HEK293 (cell line): Measurements from ENCODE around the gene KCNJ5.
A peak's percentile ranks its signal among the peaks of the same experiment; 100 is the strongest.

Source experiments
- CTCF ChIA-PET: fragments of 350-600 bp; formaldehyde crosslinking; extraction: SDS; loops from one replicate; lab custom pipeline; 2021; ENCODE audit warnings: antibody characterized with exemption; lab: Yijun Ruan, JAX
- POLR2A ChIA-PET: fragments of 300-600 bp; formaldehyde crosslinking; extraction: SDS; loops from one replicate; lab custom pipeline; 2020; ENCODE audit warnings: antibody characterized with exemption, inconsistent platforms; lab: Yijun Ruan, JAX
- H3K27ac ChIP-seq: fragments of 200-500 bp; sonication (Bioruptor generic); 2 replicates; pipeline ENCODE4 v1.5.1; 2014; ENCODE audit warnings: low read depth, low read length, control low read depth, inconsistent platforms; ENCODE audit errors: extremely low read depth
- H3K36me3 ChIP-seq, 2 experiments: fragments of 200-500 bp in 1 of 2; sonication (Bioruptor generic) in 1 of 2; 1 replicate in 1 of 2; 2 replicates in 1 of 2; pipeline ENCODE4 v1.5.1; 2014 to 2017; ENCODE audit warnings: inconsistent platforms in 2 of 2, low read length in 2 of 2; ENCODE audit not compliant: control insufficient read depth in 2 of 2, insufficient read depth in 1 of 2
- H3K4me1 ChIP-seq: fragments of 200-500 bp; sonication (Bioruptor generic); 2 replicates; pipeline ENCODE4 v1.5.1; 2014; ENCODE audit warnings: mild to moderate bottlenecking, low read length, inconsistent platforms; ENCODE audit not compliant: control insufficient read depth, insufficient read depth
- H3K4me3 ChIP-seq: 2 replicates; pipeline ENCODE4 v1.5.1; 2011; ENCODE audit warnings: low read depth, mild to moderate bottlenecking, control low read depth, low read length, moderate library complexity
- H3K9me3 ChIP-seq: fragments of 200-500 bp; sonication (Bioruptor generic); 2 replicates; pipeline ENCODE4 v1.5.1; 2014; ENCODE audit warnings: low read depth, low read length, inconsistent platforms; ENCODE audit not compliant: control insufficient read depth, insufficient read depth
- GFI1B ChIP-seq: fragments of 450-650 bp; formaldehyde crosslinking; IDR thresholded peaks from 2 replicates; pipeline ENCODE4 v1.5.1; 2016; ENCODE audit warnings: missing biosample characterization, missing genetic modification characterization
- GLIS2 ChIP-seq: fragments of 450-650 bp; formaldehyde crosslinking; IDR thresholded peaks from 2 replicates; pipeline ENCODE4 v1.5.1; 2016; ENCODE audit warnings: missing biosample characterization, missing genetic modification characterization
- PATZ1 ChIP-seq: fragments of 450-650 bp; formaldehyde crosslinking; IDR thresholded peaks from 2 replicates; pipeline ENCODE4 v1.5.1; 2016; ENCODE audit warnings: missing biosample characterization, missing genetic modification characterization
- SETDB1 ChIP-seq: IDR thresholded peaks from one replicate; pipeline ENCODE4 v1.6.1; 2017; ENCODE audit warnings: mild to moderate bottlenecking, low read length, moderate library complexity, mixed read lengths; ENCODE audit not compliant: insufficient read length
- YY2 ChIP-seq: fragments of 450-650 bp; formaldehyde crosslinking; IDR thresholded peaks from 2 replicates; pipeline ENCODE4 v1.5.1; 2016; ENCODE audit warnings: missing biosample characterization, missing genetic modification characterization
- ZBTB20 ChIP-seq: fragments of 450-650 bp; formaldehyde crosslinking; IDR thresholded peaks from 2 replicates; pipeline ENCODE4 v1.5.1; 2016; ENCODE audit warnings: missing biosample characterization, missing genetic modification characterization
- ZFP41 ChIP-seq: fragments of 450-650 bp; formaldehyde crosslinking; IDR thresholded peaks from 2 replicates; pipeline ENCODE4 v1.5.1; 2016; ENCODE audit warnings: missing biosample characterization, missing genetic modification characterization, borderline replicate concordance
- ZNF132 ChIP-seq: fragments of 450-650 bp; formaldehyde crosslinking; IDR thresholded peaks from 2 replicates; pipeline ENCODE4 v1.5.1; 2017; ENCODE audit warnings: missing biosample characterization, missing genetic modification characterization, borderline replicate concordance
- ZNF18 ChIP-seq: fragments of 450-650 bp; formaldehyde crosslinking; IDR thresholded peaks from 2 replicates; pipeline ENCODE4 v1.5.1; 2016; ENCODE audit warnings: missing biosample characterization, missing genetic modification characterization
- ZNF19 ChIP-seq: fragments of 450-650 bp; formaldehyde crosslinking; IDR thresholded peaks from 2 replicates; pipeline ENCODE4; 2016; ENCODE audit warnings: missing biosample characterization, missing genetic modification characterization, low read depth
- ZNF24 ChIP-seq: fragments of 450-650 bp; formaldehyde crosslinking; IDR thresholded peaks from 2 replicates; pipeline ENCODE4 v1.5.1; 2016; ENCODE audit warnings: missing biosample characterization, missing genetic modification characterization
- ZNF324 ChIP-seq: fragments of 450-650 bp; formaldehyde crosslinking; IDR thresholded peaks from 2 replicates; pipeline ENCODE4 v1.5.1; 2016; ENCODE audit warnings: missing biosample characterization, missing genetic modification characterization
- ZNF341 ChIP-seq: fragments of 450-650 bp; formaldehyde crosslinking; IDR thresholded peaks from 2 replicates; pipeline ENCODE4; 2016; ENCODE audit warnings: low read depth, missing biosample characterization, missing genetic modification characterization
- ZNF391 ChIP-seq: fragments of 450-650 bp; formaldehyde crosslinking; IDR thresholded peaks from 2 replicates; pipeline ENCODE4 v1.5.1; 2016; ENCODE audit warnings: low read depth, missing biosample characterization, missing genetic modification characterization, borderline replicate concordance
- ZNF394 ChIP-seq: fragments of 450-650 bp; formaldehyde crosslinking; IDR thresholded peaks from 2 replicates; pipeline ENCODE4 v1.5.1; 2016; ENCODE audit warnings: missing biosample characterization, missing genetic modification characterization, mild to moderate bottlenecking, moderate library complexity, borderline replicate concordance
- ZNF426 ChIP-seq: fragments of 450-650 bp; formaldehyde crosslinking; IDR thresholded peaks from 2 replicates; pipeline ENCODE4 v1.5.1; 2017; ENCODE audit warnings: missing biosample characterization, missing genetic modification characterization, mild to moderate bottlenecking, inconsistent platforms, moderate library complexity
- ZNF529 ChIP-seq: fragments of 450-650 bp; formaldehyde crosslinking; IDR thresholded peaks from 2 replicates; pipeline ENCODE4 v1.5.1; 2017; ENCODE audit warnings: missing genetic modification characterization, missing biosample characterization; ENCODE audit not compliant: insufficient replicate concordance
- ZNF596 ChIP-seq: fragments of 450-650 bp; IDR thresholded peaks from 2 replicates; pipeline ENCODE4 v1.5.0; 2018; ENCODE audit warnings: missing biosample characterization, mild to moderate bottlenecking, missing genetic modification characterization, moderate library complexity

Gene KCNJ5

DNA sequence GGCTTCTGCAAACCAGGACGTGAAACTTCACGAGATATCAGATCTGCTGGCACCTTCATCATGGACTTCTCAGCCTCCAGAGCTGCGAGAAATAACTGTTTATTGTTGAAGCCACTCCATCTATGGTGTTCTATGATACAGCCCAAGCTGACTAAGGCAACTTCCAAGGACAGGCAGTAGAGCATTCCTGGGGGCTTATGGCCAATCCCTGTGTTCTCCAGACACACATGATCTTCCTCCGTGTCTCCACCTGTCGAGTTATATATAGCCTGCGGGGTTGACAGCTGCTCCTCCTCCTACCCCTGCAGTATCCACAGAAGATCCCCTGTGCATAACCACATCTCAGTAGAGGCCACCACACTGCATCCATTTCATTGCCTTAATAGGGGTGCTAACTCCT, 40.5 kb downstream of the KCNJ5 start (continued):
- TF ChIP-seq ZNF324 (tag by site-specific recombination) = no peak
- TF ChIP-seq ZNF18 (tag by site-specific recombination) = no peak
- TF ChIP-seq ZNF394 = no peak
- TF ChIP-seq YY2 (tag by site-specific recombination) = no peak
- TF ChIP-seq ZNF19 (tag by site-specific recombination) = no peak
- no peak for TF ChIP-seq ZNF529

DNA sequence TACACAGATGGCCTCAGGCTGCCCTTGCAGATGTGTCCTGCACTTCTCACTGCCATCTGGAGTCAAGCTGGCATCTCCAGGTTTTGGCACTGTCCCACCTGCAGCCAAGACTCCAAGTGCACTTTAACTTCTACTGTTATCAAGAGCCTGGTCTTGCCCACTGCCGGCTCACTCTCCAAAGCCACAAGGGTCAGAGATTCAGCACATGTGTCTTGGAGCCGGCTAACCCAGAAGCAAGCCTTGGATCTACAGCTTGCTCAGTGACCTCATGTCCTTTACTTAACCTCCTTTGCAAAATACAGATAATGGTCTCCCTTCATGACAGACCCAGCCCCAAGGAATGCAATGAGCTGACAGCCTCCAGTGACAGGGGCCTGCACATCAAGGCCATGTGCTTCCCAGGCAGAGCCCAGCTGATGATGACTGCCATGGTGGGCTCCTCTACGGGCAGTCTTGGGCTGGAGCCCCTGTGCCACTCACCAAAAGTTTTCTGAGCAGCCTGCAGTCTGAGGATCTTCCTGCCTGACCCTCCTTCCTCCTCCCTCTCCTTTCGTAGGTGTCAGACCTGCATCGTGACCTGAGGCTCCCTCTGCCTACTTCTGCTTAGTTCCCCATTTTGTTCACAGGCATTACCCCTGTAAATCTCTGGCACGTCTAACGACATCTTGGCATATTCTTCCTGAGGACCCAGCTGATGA, 42.5 kb downstream of the KCNJ5 start:
- H3K36me3 ChIP-seq = no peaks in the 10 kb centered on the region
- H3K9me3 ChIP-seq = no peaks in the 10 kb centered on the region
- H3K4me3 ChIP-seq = no peak overlapping the region
- TF ChIP-seq ZNF132 (tag by site-specific recombination) (peak; percentile 75; the same call in 1 of the 2 replicates), ZNF426 (tag by site-specific recombination) (no peak), SETDB1 (no peak)
- POLR2A ChIA-PET = no interaction called here
- no peaks in the 10 kb centered on the region for H3K4me1 ChIP-seq
- CTCF ChIA-PET = interaction anchor here (1.0 kb wide), 1 partner anchor 48 kb away, joined by 3 read pairs; no protein-coding TSS in a partner anchor
- no peak overlapping the region for H3K27ac ChIP-seq

DNA sequence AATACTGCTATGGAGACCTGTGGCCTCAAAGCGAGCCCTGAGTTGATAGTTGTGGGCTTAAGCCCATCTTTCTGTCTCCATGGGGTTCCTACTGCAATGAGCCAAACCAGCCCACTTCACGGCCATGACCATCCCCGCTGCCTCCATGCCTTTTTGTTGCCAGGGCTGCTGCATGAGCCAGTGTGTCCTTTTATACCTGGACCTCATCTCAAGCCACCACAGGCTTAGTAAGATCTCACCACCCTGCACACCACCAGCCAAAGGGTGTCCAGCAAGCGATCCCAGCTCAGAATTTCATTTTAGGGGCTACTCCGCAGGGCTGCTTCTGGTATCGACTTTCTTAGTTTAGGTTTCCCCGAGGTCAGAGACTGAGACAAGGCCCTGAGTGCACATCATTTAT, 43.2 kb downstream of the KCNJ5 start:
- H3K4me3 ChIP-seq = no peak overlapping the region
- POLR2A ChIA-PET = no interaction called here
- H3K4me1 ChIP-seq = no peaks in the 10 kb centered on the region
- H3K9me3 ChIP-seq = no peaks in the 10 kb centered on the region
- TF ChIP-seq PATZ1 (no peak), ZNF596 (tag by site-specific recombination) (no peak), GLIS2 (no peak), ZNF426 (tag by site-specific recombination) (no peak), GFI1B (tag by site-specific recombination) (no peak), ZNF391 (no peak), ZNF19 (tag by site-specific recombination) (no peak), ZNF341 (tag by site-specific recombination) (no peak), ZFP41 (tag by site-specific recombination) (no peak), ZBTB20 (tag by site-specific recombination) (no peak), ZNF24 (tag by site-specific recombination) (no peak)
- TF ChIP-seq, all 188 proteins: peak for 0
- H3K27ac ChIP-seq = no peak overlapping the region
- no peaks in the 10 kb centered on the region for H3K36me3 ChIP-seq
- CTCF ChIA-PET = interaction anchor here (0.9 kb wide), 1 partner anchor 49 kb away, joined by 4 read pairs; no protein-coding TSS in a partner anchor
